Amygdala (tissue), 56 donors: Measurements from ENCODE around the gene MAL.

Source experiments
- DNase-seq, 56 donors: peaks; one replicate each; lab custom pipeline; 2025; lab: John Stamatoyannopoulos, UW

MAL gene

GRCh38 chr2:95058989-95059641 is 33.6 kb downstream of the MAL start:
- peak in 3 of 56 donors; percentile 37 to 43 (median 39) for DNase-seq

DNA sequence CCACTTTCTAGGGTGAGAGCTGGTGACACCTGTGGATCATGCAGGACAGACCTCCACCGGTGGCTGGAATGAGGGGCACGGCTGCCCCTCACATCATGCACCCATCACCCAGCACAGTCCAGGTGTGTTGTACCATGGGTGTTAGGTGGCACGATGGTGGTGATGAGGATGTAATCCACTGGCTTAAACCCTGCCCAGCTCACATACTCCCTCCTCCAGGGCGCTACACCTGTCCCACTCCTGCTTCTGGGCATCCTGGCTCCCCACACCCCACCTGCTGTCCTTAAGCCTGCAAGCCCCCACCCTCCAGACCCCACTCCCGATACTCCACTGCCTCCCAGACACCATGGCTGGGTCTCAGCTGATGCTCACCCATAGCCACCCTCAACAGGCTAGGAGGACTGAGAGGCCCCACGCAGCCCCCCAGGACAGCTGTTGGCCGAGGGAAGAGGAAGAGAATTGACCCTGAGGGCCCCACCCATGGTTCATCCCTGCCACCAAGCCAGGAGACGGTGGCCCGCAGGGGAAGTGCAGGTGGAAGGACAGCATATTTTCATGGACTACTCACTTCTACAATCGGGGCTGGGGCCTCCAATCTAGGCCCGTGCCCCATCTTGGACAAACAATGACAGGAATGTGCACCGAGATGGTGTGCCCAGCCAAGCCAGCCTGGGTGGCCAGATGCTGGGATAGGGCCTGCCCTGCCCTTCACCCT is 34.3 kb downstream of the MAL start:
- no peak for DNase-seq

GRCh38 chr2:95060446-95061118 is 35.1 kb downstream of the MAL start:
- peak in 26 of 56 donors; percentile 28 to 73 (median 49) for DNase-seq

DNA sequence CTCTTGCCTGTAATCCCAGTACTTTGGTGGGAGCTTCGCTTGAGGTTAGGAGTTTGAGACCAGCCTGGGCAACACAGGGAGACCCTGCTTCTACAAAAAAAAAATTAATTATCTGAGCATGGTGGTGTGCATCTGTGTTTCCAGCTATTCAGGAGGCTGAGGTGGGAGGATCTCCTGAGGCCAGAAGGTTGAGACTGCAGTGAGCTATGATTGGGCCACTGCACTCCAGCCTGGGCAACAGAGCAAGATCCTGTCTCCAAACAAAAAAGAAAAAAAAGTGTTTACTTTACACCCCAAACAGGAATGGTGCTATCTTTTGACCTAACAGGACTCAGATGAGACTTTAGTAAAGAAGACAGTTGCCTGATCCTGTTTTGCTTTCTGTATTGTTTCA is 35.6 kb downstream of the MAL start:
- no peak for DNase-seq

- no peak for DNase-seq
Measured at GRCh38 chr2:95061601-95062183, 36.2 kb downstream of the MAL start.

DNA sequence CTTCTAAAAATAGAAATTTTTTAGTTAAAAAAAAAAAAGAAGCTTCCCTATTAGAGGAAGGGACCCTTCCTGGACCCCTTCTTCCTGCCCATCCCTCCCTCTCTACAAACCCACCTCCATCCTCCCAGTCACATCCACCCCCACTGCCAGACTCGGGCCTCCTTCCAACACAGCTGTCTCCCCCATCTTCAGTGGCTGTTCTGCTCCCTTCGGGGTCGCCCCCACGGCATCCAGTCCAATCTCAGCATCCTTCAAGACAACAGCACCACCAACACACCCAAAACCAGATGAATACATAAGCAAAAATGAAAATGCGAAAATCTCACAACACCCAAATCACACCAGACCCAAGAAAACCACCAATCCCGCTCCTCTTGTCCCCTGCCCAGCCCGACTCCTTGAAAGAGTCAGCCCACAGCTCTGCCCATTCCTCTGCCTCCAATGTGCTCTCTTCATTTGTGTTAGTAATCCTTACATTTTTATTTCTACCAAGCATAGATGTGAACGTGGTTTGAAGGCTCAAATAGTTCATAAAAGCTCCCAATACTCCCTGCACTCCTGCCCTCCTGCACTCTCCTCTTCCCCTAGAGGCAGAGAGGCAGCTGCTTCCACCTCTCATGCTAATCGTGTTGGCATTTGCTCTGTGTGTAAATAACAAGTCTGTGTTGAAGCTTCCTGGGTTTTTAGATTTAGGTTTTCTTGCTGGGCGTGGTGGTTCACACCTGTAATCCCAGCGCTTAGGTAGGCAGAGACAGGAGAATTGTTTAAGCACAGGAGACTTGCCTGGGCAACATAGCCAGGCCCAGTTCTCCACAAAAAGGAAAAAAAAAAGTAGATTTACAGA is 37.0 kb downstream of the MAL start:
- DNase-seq: no peak

DNA sequence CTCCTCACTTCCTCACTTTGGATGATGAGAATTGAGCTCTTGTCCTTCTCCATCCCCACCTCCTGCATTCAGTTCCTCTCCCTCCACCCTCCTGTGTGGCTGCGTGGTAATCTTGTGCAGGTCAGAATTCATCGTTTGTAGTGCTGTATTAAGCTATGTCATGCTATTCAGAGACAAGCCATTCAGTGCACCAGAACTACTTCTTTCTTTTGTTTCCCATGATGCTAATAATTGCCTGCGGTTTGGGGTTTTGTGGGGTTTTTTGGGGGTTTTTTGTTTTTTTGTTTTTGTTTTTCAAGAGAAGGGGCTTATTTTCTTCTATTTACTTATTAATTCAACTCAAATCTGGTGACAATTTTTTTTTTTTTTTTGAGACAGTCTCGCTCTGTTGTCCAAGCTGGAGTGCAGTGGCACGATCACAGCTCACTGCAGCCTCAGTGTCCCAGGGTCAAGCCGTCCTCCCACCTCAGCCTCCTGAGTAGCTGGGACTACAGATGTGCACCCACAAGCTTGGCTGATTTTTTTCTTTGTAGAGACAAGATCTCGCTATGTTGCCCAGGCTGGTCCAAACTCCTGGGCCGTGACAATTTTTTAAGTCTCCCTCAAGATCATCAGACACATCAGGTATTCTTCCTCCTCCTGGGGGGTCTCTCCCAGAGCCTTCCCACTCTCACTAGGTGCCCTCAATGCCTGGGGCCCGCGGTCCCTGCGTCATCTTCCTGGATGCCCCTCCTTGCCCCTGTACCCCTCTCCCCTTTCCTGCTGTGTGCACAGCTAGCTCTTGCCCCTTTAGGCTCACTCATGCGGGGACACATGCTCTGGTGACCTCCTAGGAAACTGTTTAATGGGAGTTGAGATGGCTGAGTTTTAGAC is 37.8 kb downstream of the MAL start:
- no peak for DNase-seq

DNA sequence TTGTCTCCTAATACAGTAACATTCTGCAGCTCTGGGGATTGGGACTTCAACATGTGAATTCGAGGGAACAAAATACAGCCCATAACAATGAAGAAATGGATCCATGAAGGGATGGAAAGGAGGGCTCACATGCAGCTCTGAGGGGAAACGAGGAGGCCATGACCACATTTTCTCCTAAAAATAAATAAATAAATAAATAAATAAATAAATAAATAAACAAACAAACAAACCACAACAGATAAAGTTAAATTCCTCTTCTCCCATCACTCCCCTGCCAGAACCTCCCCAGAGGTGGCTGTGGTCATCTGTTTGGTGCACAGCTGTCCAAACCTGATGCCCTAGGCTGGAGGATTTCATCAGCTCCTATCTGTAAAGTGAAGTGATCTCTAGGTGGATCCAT is 42.7 kb downstream of the MAL start:
- DNase-seq: no peak

DNA sequence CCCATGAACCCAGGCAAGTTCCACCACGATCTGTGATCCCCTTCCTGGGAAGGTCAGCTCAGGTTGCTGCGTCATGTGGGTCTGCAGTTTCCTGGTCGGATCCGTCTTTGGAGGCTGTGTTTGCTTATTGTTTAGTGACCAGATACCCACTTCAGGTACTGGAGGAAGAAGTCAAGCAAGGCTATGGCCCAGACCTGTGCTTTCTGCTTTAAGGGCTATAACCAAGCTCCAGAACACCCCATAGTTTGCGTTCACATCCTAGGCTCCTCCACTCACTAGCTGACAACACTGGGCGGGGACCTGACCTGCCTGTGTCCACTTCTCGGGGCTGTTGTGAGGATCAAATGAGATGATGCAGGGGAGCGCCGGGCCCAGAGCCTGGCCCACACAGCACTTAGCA is 44.0 kb downstream of the MAL start:
- no peak for DNase-seq

- peak in 3 of 56 donors; percentile 30 to 45 (median 36) for DNase-seq
Measured at GRCh38 chr2:95071856-95072255, 46.3 kb downstream of the MAL start.

DNA sequence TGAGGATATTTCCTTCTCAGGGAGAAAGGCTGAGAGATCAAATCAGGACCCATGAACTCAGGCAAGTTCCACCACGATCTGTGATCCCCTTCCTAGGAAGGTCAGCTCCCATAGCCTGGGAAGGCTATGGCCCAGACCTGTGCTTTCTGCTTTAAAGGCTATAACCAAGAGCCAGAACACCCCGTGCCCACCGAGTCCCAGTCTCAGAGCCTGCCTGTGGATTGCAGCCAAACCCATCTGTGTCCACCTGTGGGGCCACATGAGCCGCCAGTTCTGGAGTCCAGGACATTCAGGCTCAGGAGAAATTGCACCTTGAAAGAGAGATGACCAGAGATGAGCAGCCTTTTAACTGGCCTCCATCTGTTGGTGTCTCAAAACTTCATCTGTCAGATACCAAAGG is 46.9 kb downstream of the MAL start:
- no peak for DNase-seq

GRCh38 chr2:95073856-95074662 is 48.6 kb downstream of the MAL start:
- DNase-seq: peak in 44 of 56 donors; percentile 34 to 92 (median 75)

DNA sequence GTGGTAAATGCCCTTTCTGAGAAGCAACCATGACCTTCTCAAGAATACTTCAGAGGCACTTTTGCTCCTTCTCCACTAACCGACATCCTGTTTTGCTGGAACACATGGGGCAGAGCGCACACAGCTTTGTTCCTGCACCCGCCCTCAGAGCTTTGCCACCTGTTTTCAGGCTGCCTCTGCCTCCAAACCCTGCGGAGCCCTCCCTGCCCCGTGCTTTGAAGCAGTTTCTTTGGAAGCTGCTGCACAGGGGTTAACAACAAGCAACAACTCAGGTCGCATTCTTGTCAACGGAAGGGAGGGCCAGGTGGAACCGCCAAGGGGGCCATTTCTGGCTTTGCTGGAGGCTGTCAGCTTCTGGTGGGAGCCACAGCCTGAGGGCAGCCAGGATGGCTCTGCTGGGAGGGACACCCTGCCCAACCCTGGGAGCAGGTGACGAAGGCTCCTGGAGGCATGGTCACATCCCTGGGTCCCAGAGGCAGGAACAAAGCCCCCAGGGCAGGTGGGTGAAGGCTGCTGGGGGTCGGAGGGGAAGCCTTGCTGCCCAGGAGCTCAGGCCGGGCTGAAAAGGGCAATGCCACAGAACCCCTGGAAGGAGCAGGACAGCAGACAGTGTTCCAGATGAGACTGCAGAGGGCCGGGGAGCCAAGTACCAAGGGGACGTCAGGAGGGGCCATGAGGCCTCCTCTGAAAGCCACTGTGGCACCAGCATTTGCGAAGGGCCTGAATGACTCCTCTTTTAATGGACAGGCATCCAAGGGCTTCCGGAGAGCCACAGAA is 49.3 kb downstream of the MAL start:
- no peak for DNase-seq

DNA sequence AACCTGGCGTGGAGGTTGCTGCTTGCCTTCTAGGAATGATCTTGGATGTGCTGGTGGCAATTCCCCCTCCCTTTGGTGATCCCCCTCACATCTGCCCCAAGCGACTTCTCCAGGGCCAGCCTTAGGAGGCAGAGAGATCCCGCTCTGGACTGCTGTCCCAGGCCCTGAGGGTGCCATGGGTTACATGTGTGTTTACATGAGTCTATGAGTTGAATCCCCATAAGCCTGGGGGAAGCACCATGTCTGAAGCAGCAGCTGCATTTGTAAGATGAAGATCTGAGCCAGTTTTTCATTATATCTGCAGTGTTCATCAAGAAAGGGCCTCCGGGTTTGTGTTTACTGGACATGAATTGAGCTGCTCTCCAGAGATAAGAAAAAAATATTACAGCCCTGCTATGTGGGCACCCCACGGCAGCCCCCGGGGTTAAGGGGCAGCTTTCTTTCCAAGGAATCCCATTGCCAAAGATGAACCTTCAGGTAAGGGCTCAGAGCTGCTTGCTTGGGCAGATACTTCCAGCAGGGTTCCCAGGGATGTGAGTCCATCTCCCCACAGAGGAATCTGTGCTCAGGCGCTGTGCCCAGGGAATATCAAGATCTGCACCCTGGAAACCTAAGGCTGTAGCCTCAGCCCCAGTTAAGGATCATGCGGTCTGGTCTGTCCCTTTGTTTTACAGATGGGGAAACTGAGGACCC is 50.1 kb downstream of the MAL start:
- DNase-seq: no peak

DNA sequence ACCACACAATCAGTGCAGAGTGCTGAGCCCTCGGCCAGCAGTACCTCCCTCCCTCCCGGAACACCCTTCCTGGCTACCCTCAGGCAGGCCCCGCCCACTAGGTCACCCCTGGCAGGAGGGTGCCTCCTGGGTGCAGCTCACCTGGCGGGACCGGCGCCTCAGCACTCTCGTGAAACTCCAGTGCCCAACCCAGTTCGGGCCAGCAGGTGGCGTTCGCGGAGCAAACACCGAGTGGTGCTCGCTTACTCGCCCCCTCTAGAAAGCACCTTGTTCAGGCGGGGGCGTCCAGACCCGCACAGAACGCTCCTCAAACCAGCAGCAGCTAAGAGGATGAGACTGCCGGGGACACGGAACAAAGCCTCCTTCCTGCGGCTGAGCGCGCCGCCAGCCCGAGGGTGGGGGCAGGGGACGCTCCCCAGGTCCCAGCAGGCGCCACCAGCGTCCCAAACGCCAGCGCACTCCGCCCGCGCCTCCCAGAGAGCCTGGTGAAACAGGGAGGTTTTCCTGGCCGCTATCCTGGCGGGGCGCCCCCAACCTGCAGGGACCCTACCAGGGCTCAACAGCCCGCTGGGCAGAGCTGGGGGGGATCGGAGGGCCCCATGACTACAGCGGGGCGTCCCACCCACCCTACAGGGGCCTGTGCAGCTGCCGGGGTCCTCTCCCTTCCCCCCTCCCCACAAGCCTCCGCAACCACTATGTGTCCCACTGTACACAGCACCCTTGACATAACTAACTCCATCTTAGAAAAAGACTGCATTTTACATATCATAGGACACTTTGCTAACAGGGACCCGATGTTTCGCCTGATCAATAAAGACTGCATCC is 51.4 kb downstream of the MAL start:
- peak in 36 of 56 donors; percentile 19 to 86 (median 63) for DNase-seq

- peak in 11 of 56 donors; percentile 29 to 65 (median 50) for DNase-seq
Measured at GRCh38 chr2:95077530-95077825, 52.0 kb downstream of the MAL start.
